HG02870 (cell line): ENCODE measurements around the gene RASGRP2.

ENCODE experiments used
- ATAC-seq: cut with Tn5 transposase; IDR thresholded peaks from one replicate; pipeline ENCODE4 v1.9.1; 2021; ENCODE audit warnings: mild to moderate bottlenecking, moderate library complexity; ENCODE audit not compliant: unreplicated experiment

Gene RASGRP2

DNA sequence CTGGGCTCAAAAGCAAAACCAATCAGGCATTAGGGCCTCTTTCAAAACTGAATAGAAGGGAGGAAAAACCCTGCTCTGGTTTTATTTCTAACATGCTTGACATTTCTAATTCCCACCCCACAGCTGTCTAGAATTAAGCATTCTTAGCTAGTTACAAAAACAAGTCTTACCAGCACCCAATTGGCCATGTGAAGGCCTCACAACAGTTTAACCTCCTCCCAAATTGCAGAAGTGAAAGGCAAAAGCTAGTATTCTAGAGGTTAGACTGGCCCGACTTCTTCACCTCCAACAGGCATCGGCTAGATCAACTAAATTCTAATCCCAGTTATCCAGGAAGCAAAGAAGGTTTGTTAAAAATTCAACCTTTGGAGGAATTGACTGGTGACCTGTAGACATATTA is 27.9 kb upstream of the RASGRP2 start:
- no peak for ATAC-seq

- ATAC-seq = no peak
Measured at GRCh38 chr11:64770120-64770519, 26.2 kb upstream of the RASGRP2 start.

DNA sequence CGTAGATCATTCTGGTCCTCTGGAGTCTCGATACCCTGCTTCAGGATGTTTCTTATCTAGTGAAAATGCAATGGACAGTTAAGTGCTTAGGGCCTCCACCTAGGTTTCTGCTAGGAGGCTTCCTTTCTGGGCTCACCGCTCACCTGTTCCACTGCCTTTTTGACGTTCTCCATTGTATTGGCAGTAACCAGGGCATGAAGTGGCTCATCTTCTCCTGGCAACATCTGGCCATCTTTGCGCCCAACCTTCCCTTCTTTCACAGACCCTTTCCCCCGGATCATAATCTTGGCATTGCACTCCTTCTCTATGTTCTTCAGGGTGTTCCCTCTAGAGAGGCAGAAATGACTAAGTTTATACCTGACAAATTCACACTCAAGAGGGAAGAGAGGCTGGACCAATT is 25.3 kb upstream of the RASGRP2 start:
- ATAC-seq = no peak

DNA sequence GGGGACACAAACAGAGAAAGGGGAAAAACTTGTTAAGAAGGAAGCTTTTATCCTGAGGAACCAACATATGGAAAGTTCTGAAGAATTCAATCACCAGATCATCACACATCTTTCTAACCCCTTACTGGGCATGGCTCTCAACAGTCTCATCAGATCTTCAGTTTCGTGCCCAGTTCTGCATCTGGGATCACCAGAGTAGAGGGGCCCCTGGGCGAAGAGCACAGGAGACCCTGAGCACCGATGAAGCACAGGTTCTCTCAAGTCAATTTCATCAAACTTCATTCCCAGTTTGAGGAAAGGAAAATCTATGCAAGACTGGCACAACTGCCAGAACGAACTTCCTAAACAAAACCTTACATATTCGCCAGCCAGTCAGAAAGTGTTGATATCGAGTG is 24.4 kb upstream of the RASGRP2 start:
- no peak for ATAC-seq

DNA sequence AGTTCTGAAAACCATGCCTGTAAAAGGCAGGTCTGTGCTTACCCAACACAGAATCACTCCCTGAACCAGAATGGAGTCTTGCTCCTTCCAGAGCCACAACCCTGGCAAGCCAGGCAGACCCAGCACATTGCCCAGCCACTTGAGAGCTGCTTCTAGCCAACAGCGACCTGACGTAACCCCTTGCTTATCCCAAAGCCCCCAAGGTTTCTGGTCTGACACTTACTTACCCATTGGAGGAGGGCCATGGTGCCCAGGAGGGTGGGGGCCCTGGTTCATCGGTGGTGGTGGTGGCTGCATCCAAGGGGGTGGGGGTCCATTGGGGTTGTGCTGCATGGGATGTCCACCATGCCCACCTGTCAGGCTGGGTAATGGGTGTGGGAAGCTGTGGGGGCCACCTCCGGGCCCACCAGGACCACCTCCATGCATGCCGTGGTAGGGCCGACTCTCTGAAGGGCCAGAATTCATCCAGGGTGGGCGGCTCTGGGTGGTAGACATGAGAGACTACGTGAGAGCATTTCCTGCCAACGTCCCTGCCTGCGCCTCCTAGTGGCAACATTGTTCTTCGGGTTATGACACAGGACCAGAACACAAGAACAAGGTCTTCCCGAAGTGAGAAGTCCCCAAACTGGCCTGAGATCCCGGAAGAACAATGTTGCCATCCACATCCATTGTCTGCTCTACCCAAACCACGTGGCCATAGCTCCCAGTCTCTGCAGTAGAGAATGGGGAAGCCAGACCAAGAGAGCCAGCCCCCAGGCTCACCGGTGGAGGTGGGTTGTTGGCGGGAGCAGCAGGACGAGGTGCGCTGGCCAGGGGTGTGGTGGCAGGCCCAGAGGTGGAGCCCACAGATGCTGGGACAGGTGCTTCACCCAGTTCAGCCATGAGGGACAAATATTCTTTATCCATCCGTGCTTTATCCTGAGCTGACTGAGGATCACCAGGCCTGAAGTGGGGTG is 23.7 kb upstream of the RASGRP2 start:
- ATAC-seq = no peak

DNA sequence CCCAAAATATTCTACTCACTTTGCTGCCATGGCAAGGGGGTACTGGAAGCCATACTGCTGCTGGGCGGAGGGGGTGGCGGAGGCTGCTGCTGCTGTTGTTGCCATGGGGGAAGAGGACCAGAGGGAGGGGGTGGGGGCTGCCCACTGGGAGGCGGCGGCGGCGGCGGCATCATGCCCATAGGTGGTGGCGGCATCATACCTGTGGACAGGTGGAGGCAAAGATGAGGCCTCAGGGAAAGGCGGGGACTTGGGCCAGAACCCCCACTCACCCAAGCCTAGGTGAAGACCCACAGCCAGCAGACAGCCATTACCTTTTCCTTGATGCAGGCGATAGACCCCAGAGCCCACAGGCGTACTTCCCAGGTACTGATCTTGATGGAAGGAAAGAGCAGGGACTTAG is 22.9 kb upstream of the RASGRP2 start:
- ATAC-seq = no peak

DNA sequence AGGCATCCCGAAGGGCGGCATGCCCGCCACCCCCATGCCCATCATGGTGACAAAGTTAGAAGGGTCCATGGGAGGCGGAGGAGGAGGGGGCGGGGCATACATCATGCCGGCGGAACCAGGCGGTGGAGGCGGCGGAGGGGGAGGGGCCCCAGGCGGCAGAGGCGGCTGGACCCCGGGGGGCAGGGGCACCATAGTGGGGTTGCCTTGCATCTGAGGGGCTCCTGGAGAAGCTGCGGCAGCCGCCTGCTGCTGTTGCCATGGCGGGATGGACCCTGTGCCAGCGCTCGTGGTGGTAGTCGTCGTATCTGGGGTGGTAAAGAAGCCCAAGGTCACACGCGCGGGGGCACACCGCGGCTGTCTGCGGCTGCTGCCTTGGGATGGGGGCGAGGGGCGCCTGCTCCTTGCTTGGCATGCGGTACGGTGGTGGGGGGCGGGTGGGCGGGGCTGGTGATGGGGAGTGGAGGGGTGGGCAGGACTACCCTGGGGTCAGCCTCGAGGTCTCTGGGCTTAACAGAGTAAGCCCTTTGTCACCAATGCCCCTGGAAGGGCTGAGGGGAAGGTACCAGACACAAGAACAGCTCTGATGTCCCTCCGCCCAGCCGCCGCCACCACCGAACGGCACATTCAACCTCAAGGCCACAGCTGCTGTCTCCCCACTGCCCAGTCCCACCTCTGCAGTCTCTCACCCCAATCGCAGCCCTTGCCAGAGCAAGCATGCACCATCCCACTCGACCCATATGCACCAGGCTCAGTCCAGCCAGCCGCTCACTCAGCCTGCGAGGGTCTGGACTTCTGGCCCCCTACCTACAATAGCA is 22.1 kb upstream of the RASGRP2 start:
- ATAC-seq = no peak

DNA sequence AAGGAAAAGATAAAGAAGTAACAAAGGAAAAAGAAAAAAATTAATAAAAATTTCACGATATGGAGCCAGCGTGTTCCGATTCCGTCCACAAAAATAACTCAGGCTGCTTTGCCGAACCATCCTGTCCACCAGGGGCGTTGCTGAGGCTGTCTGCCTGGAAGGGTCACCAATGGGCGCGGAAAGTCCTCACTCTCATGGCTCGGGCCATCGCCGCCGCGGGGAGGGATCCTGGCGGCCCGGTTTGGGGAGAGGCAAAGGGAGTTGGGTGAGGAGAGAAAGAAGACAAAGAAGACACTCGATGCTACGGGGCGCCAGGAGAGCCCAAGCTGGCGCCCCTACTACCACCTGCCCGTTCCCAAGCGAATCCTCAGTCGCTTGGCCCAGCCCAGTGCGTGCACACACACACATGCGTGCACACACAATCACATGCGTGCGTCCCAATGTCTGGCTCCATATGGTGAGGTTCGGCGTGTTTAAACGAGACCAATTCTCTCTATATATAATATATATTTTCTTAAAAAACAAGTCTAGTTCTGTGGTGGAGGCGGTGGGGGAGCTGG is 21.4 kb upstream of the RASGRP2 start:
- no peak for ATAC-seq

DNA sequence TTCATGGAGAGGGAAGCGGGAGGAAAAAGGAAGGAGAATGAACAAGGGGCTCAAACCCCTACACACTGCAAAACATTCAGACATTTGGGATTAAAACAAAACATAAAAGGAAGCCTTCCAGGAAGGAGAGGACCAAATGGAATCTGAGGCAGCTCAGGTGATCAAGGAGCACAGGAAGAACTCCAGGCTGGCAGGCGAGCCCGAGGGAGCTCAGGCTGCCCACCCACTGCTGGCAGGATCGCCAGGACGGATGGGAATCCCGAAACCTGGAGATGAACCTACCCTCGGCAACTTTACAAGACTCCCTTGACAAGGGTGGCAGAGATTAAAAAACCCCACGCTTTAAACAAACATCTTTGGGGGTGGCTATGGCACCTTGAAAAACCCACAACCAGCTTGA is 20.8 kb upstream of the RASGRP2 start:
- ATAC-seq = no peak

GRCh38 chr11:64764040-64764611 is 20.2 kb upstream of the RASGRP2 start:
- no peak for ATAC-seq

DNA sequence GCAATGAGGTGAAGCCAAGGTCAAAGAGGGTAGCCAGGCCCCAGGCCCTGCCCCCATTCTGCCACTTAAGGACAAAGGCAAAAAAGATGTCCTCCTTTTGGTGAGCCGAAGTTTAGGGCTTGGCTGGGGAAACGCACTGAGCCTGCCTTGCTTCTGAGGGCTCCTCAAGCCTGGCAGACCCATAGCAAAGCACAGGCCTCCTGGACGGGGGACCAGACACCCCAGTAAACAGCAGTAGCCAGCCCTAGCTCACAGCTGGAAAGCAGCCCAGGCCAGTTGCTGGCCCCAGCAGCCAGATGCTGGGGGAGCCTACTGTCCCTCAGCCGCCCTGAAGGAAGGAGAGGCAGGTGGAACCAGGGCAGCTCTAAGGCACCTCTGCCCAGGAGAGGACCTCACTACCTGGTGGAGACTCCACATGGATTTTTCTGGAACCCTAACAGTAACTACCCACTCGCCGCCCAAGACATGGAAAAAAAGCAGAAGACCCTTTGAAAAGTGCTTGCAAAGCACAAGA is 19.6 kb upstream of the RASGRP2 start:
- ATAC-seq = no peak

- ATAC-seq = no peak
Measured at GRCh38 chr11:64762674-64763525, 19.0 kb upstream of the RASGRP2 start.

- no peak for ATAC-seq
Measured at GRCh38 chr11:64762277-64762673, 18.3 kb upstream of the RASGRP2 start.

DNA sequence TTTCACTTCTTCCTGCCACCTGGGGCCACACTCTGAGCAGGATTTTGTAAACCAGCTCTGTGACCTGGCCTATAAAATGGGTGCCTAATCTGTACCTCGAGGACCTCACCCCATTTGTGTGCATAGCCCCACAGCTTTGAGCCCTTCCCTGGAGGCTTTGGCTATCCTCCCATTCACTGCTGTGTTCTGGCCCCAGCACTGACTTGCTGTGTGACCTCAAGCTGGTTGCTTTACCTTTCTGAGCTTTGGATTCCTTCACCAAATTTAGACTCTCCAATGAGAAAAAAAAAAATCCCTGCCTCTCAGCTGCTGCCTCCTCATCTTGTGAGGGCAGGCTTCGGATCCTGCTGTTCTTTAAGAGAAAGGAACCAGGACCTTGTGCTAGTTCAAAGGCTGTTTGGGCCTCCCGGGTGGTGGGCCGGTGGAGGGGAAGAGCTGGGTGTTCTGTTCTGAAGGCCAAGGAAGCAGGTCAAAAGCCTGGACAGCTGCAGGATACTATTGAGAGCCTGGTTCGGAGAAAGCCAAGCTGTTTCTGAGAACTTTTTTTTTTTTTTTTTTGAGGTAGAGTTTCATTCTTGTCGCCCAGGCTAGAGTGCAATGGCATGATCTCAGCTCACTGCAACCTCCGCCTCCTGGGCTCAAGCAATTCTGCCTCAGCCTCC is 16.9 kb upstream of the RASGRP2 start:
- no peak for ATAC-seq

DNA sequence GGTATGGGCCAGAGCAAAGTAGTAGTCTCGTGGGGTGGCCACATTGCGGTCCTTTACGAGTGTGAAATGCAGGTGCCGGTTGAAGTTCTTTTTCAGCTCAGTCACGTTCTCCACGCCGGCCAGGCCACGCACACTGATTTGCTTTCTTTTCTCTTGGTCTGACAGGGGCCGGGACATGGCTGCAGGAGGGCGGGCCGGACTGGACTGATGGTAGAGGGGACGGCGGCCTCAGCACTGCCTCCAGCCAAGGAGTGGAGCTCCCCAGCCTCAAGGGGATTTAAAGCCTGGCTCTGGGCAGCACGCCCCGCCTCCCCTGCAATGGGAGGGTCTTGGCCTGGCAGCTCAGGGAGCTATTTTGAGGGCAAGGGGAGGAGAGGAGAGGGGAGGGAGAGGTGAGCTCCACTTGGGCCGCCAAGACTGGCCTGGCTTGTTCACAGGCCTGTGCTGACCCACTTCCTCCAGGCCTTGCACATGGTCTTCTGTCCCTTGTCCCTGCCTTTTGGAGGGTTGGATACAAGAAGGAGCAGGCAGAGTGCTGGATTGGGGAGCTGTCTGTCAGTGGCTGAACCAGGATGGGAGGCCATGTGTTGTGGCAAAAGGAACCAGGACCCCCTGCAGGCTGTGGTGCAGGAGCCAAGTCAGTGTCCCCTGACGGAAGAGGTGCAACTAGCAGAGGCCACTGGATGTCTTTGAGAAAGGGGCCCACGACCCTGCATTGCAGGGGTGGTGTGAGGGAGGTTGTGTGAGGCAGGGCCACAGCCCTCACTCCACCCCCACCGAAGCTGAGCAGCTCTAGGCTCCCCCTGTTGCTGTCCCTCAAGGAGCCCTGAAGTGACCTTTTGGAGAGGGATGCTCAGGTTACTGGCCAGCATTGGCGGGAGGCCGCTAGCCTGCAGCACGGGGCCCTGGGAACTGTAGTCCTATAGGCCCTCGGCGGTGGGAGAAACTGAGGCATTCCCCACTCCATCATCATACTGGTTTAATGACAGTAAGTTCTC is 16.1 kb upstream of the RASGRP2 start, which contains the start of gene PYGM:
Gene PYGM, minus strand, starts transcription at position 253 of the 998 bp plus-strand sequence. Its CDS starts 76 bp downstream, at position 177.
- ATAC-seq = no peak

- no peak for ATAC-seq
Measured at GRCh38 chr11:64759131-64759721, 15.3 kb upstream of the RASGRP2 start.

DNA sequence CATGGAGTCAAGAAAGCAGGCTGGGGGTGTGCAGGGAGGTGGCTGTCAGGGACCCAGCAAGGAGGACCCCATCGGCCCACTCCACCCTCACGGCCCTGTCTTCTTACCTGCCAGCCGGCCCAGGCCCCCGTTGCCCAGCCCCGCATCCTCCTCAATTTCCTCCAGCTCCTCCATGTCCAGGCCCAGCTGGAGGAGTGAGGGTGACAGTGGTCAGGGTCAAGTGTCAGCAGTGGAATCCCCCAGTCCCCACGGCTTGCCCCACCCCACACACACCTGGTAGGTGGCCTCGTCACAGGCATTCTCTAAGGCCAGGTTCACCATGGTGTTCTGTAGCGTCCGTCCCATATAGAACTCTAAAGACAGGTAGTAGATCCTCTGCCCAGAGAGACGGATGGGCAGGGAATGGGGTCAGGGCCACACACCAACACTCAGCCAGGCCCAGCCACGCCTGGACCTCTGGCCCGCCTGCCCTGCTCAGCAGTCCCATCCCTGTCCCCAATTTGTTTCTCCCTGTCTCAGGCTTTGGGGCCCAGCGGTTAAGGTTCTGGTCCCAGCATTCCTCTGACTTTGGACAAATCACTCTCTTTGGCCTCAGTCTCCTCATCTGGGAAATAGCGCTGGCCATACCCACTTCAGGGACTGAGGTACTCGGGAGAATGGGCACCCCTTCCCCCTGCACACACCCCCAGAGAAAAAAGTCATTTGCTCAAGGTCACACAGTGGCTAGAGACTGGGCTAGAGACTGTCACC is 14.6 kb upstream of the RASGRP2 start:
- ATAC-seq = no peak
